ENCODE results near the gene TIMP3.

TIMP3 gene

GRCh38 chr22:32831584-32831983 is 30.1 kb downstream of the TIMP3 start:
- H3K4me3 ChIP-seq = no peak overlapping the region
- H3K9ac ChIP-seq = no peak overlapping the region
- no peak for TF ChIP-seq Cebpa-rat (IDR thresholded peaks at IDR 0.05)
- no peaks in the 10 kb centered on the region for H3K27me3 ChIP-seq
- H3K27ac ChIP-seq = no peak overlapping the region
- peaks cover 0 to 44% (median 32%) of the 10 kb centered on the region in 10 experiments; a peak in 17 of 20 replicates for H3K4me1 ChIP-seq
- H3K9me3 ChIP-seq (replicated peaks in 1 of 11) = no peaks in the 10 kb centered on the region
- no peaks in the 10 kb centered on the region; a peak in 1 of 22 replicates for H4K20me1 ChIP-seq
- peak overlapping the region in 8 of 11 experiments; percentile 49 to 80 (median 62); a peak in 16 of 22 replicates for H3K4me2 ChIP-seq
- no peaks in the 10 kb centered on the region for H3K36me3 ChIP-seq

- no peaks in the 10 kb centered on the region for H3K9me3 ChIP-seq (replicated peaks in 1 of 11)
- H3K36me3 ChIP-seq = no peaks in the 10 kb centered on the region
- H3K4me1 ChIP-seq = peaks cover 0 to 50% (median 38%) of the 10 kb centered on the region in 10 experiments; a peak in 17 of 20 replicates
- no peak for TF ChIP-seq Cebpa-rat (IDR thresholded peaks at IDR 0.05)
- no peaks in the 10 kb centered on the region for H3K27me3 ChIP-seq
- H3K9ac ChIP-seq = no peak overlapping the region
- no peak overlapping the region for H3K27ac ChIP-seq
- H4K20me1 ChIP-seq = no peaks in the 10 kb centered on the region; a peak in 1 of 22 replicates
- H3K4me3 ChIP-seq = no peak overlapping the region
- H3K4me2 ChIP-seq = peak overlapping the region in 8 of 11 experiments; percentile 49 to 80 (median 62); a peak in 16 of 22 replicates
Measured at GRCh38 chr22:32832174-32832573, 30.7 kb downstream of the TIMP3 start.

GRCh38 chr22:32836280-32837123 is 35.0 kb downstream of the TIMP3 start:
- H3K4me1 ChIP-seq = peaks cover 0 to 74% (median 66%) of the 10 kb centered on the region in 10 experiments; a peak in 17 of 20 replicates
- no peaks in the 10 kb centered on the region for H3K9me3 ChIP-seq (replicated peaks in 1 of 11)
- peaks cover 0 to 25% (median 0%) of the 10 kb centered on the region in 11 experiments; a peak in 7 of 22 replicates for H3K27me3 ChIP-seq
- TF ChIP-seq Cebpa-rat (IDR thresholded peaks at IDR 0.05) = no peak
- no peak overlapping the region for H3K27ac ChIP-seq
- no peaks in the 10 kb centered on the region for H3K36me3 ChIP-seq
- H4K20me1 ChIP-seq = peaks cover 0 to 9% (median 0%) of the 10 kb centered on the region in 11 experiments; a peak in 2 of 22 replicates
- peak overlapping the region in 9 of 11 experiments; percentile 4 to 93 (median 76); a peak in 15 of 22 replicates for H3K4me2 ChIP-seq
- H3K4me3 ChIP-seq = no peak overlapping the region
- H3K9ac ChIP-seq = no peak overlapping the region

GRCh38 chr22:32837142-32837541 is 35.6 kb downstream of the TIMP3 start:
- Histone ChIP-seq H3K36me3 (no peaks in the 10 kb centered on the region), H3K27me3 (peaks cover 0 to 29% (median 0%) of the 10 kb centered on the region in 11 experiments; a peak in 7 of 22 replicates), H3K9me3 (replicated peaks in 1 of 11) (no peaks in the 10 kb centered on the region), H3K9ac (no peak overlapping the region), H3K4me1 (peaks cover 0 to 74% (median 66%) of the 10 kb centered on the region in 10 experiments; a peak in 18 of 20 replicates), H3K4me3 (no peak overlapping the region), H4K20me1 (peaks cover 0 to 12% (median 0%) of the 10 kb centered on the region in 11 experiments; a peak in 2 of 22 replicates), H3K4me2 (peak overlapping the region in 9 of 11 experiments; percentile 4 to 93 (median 76); a peak in 16 of 22 replicates), H3K27ac (no peak overlapping the region)
- no peak for TF ChIP-seq Cebpa-rat (IDR thresholded peaks at IDR 0.05)

GRCh38 chr22:32837803-32838202 is 36.3 kb downstream of the TIMP3 start:
- H3K9ac ChIP-seq = no peak overlapping the region
- no peaks in the 10 kb centered on the region for H3K9me3 ChIP-seq (replicated peaks in 1 of 11)
- H3K27me3 ChIP-seq = peaks cover 0 to 30% (median 0%) of the 10 kb centered on the region in 11 experiments; a peak in 7 of 22 replicates
- no peak overlapping the region for H3K4me3 ChIP-seq
- peak overlapping the region in 8 of 11 experiments; percentile 58 to 93 (median 80); a peak in 16 of 22 replicates for H3K4me2 ChIP-seq
- no peak for TF ChIP-seq Cebpa-rat (IDR thresholded peaks at IDR 0.05)
- no peak overlapping the region for H3K27ac ChIP-seq
- peaks cover 4 to 74% (median 66%) of the 10 kb centered on the region in 10 experiments; a peak in 19 of 20 replicates for H3K4me1 ChIP-seq
- H3K36me3 ChIP-seq = no peaks in the 10 kb centered on the region
- peaks cover 0 to 14% (median 0%) of the 10 kb centered on the region in 11 experiments; a peak in 2 of 22 replicates for H4K20me1 ChIP-seq

GRCh38 chr22:32839831-32840584 is 38.5 kb downstream of the TIMP3 start:
- H4K20me1 ChIP-seq = peaks cover 0 to 14% (median 0%) of the 10 kb centered on the region in 11 experiments; a peak in 4 of 22 replicates
- H3K4me2 ChIP-seq = peak overlapping the region in 10 of 11 experiments; percentile 14 to 93 (median 76); a peak in 17 of 22 replicates
- TF ChIP-seq Cebpa-rat (IDR thresholded peaks at IDR 0.05) = no peak
- 0 out of 22 replicates have a peak overlapping the region, but pooled peaks of 3 of the 11 experiments have one; percentile 4 to 26 (median 8) for H3K9ac ChIP-seq
- no peaks in the 10 kb centered on the region for H3K36me3 ChIP-seq
- H3K4me1 ChIP-seq = peaks cover 9 to 92% (median 72%) of the 10 kb centered on the region in 10 experiments; a peak in 19 of 20 replicates
- H3K4me3 ChIP-seq = peak overlapping the region in 2 of 10 experiments; percentile 4 to 16; a peak in 2 of 20 replicates
- H3K27me3 ChIP-seq = peaks cover 0 to 37% (median 0%) of the 10 kb centered on the region in 11 experiments; a peak in 7 of 22 replicates
- H3K27ac ChIP-seq = no peak overlapping the region
- H3K9me3 ChIP-seq (replicated peaks in 1 of 11) = no peaks in the 10 kb centered on the region

- Histone ChIP-seq H4K20me1 (peaks cover 0 to 14% (median 0%) of the 10 kb centered on the region in 11 experiments; a peak in 4 of 22 replicates), H3K4me2 (peak overlapping the region in 8 of 11 experiments; percentile 58 to 93 (median 80); a peak in 17 of 22 replicates), H3K9me3 (replicated peaks in 1 of 11) (no peaks in the 10 kb centered on the region), H3K4me3 (no peak overlapping the region), H3K36me3 (no peaks in the 10 kb centered on the region), H3K9ac (no peak overlapping the region), H3K4me1 (peaks cover 9 to 96% (median 73%) of the 10 kb centered on the region in 10 experiments; a peak in 19 of 20 replicates), H3K27ac (no peak overlapping the region), H3K27me3 (peaks cover 0 to 40% (median 0%) of the 10 kb centered on the region in 11 experiments; a peak in 7 of 22 replicates)
- TF ChIP-seq Cebpa-rat (IDR thresholded peaks at IDR 0.05) = no peak
Measured at GRCh38 chr22:32841175-32841574, 39.7 kb downstream of the TIMP3 start.

GRCh38 chr22:32842486-32842885 is 41.0 kb downstream of the TIMP3 start:
- Histone ChIP-seq H3K36me3 (no peaks in the 10 kb centered on the region), H3K27me3 (peaks cover 0 to 44% (median 0%) of the 10 kb centered on the region in 11 experiments; a peak in 7 of 22 replicates), H3K4me1 (peaks cover 9 to 96% (median 72%) of the 10 kb centered on the region in 10 experiments; a peak in 19 of 20 replicates), H3K4me3 (no peak overlapping the region), H4K20me1 (peaks cover 0 to 14% (median 0%) of the 10 kb centered on the region in 11 experiments; a peak in 4 of 22 replicates), H3K4me2 (peak overlapping the region; percentile 3 to 93 (median 76); a peak in 20 of 22 replicates), H3K9me3 (replicated peaks in 1 of 11) (no peaks in the 10 kb centered on the region), H3K9ac (no peak overlapping the region), H3K27ac (no peak overlapping the region)
- TF ChIP-seq Cebpa-rat (IDR thresholded peaks at IDR 0.05) = no peak

Data from BLaER1 treated with 17β-estradiol and CSF1 and Interleukin-3, amounts not matched to agents 10 nM and 100 nM (cell line).